Body of pancreas (tissue), 4 donors: ENCODE results near the gene STIMATE. TPM values are rescaled to one million over a fixed set of nuclear protein-coding genes. Genes with fewer than 3 reads are reported as not detected.

ENCODE experiments used
- ATAC-seq: fragments of 150-250 bp; one replicate; pipeline ENCODE4 v1.9.1; 2016
- DNase-seq, 4 donors: peaks; one replicate each; pipeline ENCODE4 v3.0.0-alpha.2; 2019
- H3K27ac ChIP-seq, 4 donors: fragments of 200-600 bp; sonication (generic); 1 replicate in 3 of 4; 2 replicates in 1 of 4; pipeline versions ENCODE4 v1.5.1 to v1.6.1; 2016 to 2019; ENCODE audit warnings: mild to moderate bottlenecking in 1 of 4, mixed read lengths in 1 of 4, moderate library complexity in 1 of 4
- H3K27me3 ChIP-seq, 2 donors: fragments of 200-600 bp; sonication (generic); one replicate each; pipeline ENCODE4 v1.6.0; 2016; ENCODE audit warnings: mild to moderate bottlenecking in 1 of 2
- H3K36me3 ChIP-seq, 2 donors: fragments of 200-600 bp; sonication (generic); replicated peaks in 1 of 2; 2 replicates each; pipeline ENCODE4 v1.5.1; 2016; ENCODE audit warnings: low read depth in 2 of 2; ENCODE audit not compliant: insufficient read depth in 1 of 2
- H3K4me1 ChIP-seq: fragments of 200-600 bp; sonication (generic); one replicate; pipeline ENCODE4 v1.6.0; 2016
- H3K4me3 ChIP-seq, 2 donors: fragments of 200-600 bp; sonication (generic); 1 replicate in 1 of 2; 2 replicates in 1 of 2; pipeline ENCODE4 v1.5.1; 2016 to 2019
- H3K9me3 ChIP-seq, 3 donors: fragments of 200-600 bp; sonication (generic); 1 replicate in 2 of 3; 2 replicates in 1 of 3; pipeline ENCODE4 v1.5.1; 2016
- CTCF ChIP-seq, 7 experiments: fragments of 450-650 bp in 4 of 7; fragments of 200-600 bp in 3 of 7; sonication (generic) in 3 of 7; IDR thresholded peaks; one replicate each; pipeline ENCODE4 v1.5.1; 2016 to 2019; ENCODE audit warnings: antibody characterized with exemption in 7 of 7
- POLR2A ChIP-seq, 3 donors: fragments of 450-650 bp; IDR thresholded peaks; one replicate each; pipeline ENCODE4 v1.6.1; 2016; ENCODE audit warnings: antibody characterized with exemption in 3 of 3, mild to moderate bottlenecking in 2 of 3
- WGBS, 2 donors: methylation state at CpG; one replicate each; pipeline ENCODE4 v1.1.5; 2017; 5-methylcytosine and 5-hydroxymethylcytosine counted together
- intact Hi-C: fragments of 100-400 bp; cut with DNase I; formaldehyde crosslinking; loops from one replicate; pipeline ENCODE4 v1.15.1; 2023
- total RNA-seq, 2 donors: library from RNA; depleted of rRNA; stranded (reverse); fragments of >200 nt; gene quantifications; one replicate each; pipeline ENCODE4 v1.1.0, GENCODE V29; 2016

The STIMATE gene
- total RNA-seq, 2 donors from 2014 or later, result 13.0 to 63.0 TPM

DNA sequence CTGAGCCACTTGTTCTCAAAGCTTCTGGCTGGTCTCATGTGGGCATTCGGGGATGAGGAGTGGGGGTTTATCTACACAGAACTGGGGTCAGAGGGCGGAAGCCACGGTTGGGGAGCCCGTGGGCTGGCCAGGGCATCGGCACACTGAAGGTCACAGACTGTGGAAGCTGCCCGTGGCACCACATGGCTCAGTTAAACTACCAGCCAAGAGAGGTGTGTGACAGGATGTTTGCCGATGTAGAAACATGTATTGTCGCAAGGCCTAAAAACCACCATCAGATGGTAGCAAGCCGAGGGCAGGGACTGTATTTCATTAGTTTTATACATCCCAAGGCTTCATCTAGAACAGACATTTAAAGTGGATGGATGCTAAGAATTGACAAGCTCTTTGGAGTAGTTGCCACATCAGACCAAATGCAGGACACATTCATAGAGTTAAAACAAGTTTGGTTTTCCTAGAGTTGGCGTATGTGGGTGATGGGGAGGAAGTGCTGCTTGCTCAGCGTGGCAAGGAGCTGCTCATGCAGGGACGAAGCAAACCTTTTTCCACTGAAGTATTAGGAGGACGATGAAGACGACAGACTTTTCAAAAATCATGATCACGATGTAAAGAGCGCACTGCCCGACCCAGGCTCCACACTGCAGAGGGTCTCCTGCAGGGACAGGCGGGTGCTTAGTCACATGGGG, 52.9 kb downstream of the STIMATE start:
- DNase-seq, result peak in 1 of 4 donors; percentile 36
- WGBS, 2 donors, result 66 to 68% methylated on average over 18 of the region's 18 CpGs
- Histone ChIP-seq H3K4me3 (no peak overlapping the region), H3K9me3 (no peaks in the 10 kb centered on the region), H3K27ac (peak overlapping the region in 2 of 4 donors; percentile 3 to 10), H3K4me1 (peaks cover 12% of the 10 kb centered on the region), H3K36me3 (peaks cover 0 to 4% of the 10 kb centered on the region in 2 donors), H3K27me3 (no peaks in the 10 kb centered on the region)
- intact Hi-C loops, result no loop called here
- no peak for TF ChIP-seq POLR2A (IDR thresholded peaks at IDR 0.05)
- no peak for TF ChIP-seq CTCF (IDR thresholded peaks at IDR 0.05)
- no peak for ATAC-seq

- Histone ChIP-seq H3K36me3 (peaks cover 0 to 4% of the 10 kb centered on the region in 2 donors), H3K4me1 (peaks cover 12% of the 10 kb centered on the region), H3K27ac (no peak overlapping the region), H3K9me3 (no peaks in the 10 kb centered on the region), H3K4me3 (no peak overlapping the region), H3K27me3 (no peaks in the 10 kb centered on the region)
- intact Hi-C loops, result no loop called here
- ATAC-seq (no peak), DNase-seq (no peak)
- 96 to 100% methylated on average over 2 of the region's 2 CpGs for WGBS, 2 donors
- no peak for TF ChIP-seq POLR2A (IDR thresholded peaks at IDR 0.05)
- TF ChIP-seq CTCF (IDR thresholded peaks at IDR 0.05), result no peak
These were observed 53.5 kb downstream of the STIMATE start for GRCh38 chr3:52843881-52844280.

DNA sequence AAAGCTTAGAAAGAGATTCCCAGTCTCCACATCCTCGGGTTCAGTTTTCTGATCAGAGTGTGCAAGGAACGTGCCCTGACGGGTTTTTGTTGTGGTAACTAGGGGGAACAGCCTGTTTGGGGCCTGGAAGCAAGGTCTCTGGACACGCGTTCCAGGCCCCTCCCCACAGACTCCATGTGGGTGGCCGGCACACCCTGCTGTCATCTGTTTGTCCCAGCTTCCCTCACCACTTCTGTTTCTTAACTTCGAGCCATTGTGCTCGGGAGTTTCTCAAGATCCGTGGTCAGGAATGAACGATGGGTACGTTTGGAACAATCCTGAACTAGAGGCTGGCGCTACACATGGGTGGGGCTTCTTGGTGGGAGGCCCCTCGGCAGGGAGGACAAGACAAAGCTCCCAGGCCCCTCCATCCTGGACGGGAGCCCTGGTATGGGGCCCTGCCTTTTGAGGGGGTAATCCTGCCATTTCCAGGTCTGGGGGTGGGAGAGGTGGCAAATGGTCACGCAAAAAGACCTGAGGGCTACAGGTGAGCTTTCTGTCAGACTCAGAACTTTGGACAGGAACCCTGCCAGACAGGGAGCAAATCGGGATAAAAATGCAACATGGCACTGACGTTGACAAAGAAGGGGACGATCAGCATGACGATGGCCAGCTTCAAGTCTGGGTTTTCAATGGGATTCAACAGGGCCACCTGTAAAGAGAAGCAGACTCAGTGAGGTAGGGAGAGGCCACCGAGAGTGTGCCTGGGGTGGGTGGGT, 54.1 kb downstream of the STIMATE start:
- 80 to 87% methylated on average over 20 of the region's 20 CpGs for WGBS, 2 donors
- ATAC-seq, result no peak

DNA sequence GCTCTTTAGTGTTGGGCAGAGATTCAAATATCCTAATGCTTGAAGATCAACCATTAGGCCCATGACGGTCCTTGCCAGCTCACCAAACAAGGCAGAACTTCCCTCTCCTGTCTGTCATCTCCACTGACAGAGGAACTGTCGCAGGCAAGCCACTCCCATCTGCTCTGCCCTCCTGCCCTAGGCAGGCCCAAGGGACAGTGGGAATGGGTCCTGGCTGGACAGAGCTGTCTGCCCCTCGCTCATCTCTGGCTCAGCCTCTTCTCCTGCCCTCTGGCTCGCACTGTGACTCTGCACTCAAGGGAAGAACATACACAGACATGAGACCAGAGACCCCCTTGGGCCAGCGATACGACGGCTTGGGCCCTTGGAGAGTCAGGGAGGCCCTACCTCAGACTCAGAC, 54.9 kb downstream of the STIMATE start:
- H3K4me3 ChIP-seq, result no peak overlapping the region
- H3K36me3 ChIP-seq, result peaks cover 0 to 3% of the 10 kb centered on the region in 2 donors
- intact Hi-C loops, result no loop called here
- DNase-seq (no peak), ATAC-seq (no peak)
- H3K4me1 ChIP-seq, result peaks cover 17% of the 10 kb centered on the region
- no peak overlapping the region for H3K27ac ChIP-seq
- H3K27me3 ChIP-seq, result no peaks in the 10 kb centered on the region
- no peaks in the 10 kb centered on the region for H3K9me3 ChIP-seq
- WGBS, 2 donors, result 69 to 75% methylated on average over 7 of the region's 7 CpGs
- TF ChIP-seq CTCF (IDR thresholded peaks at IDR 0.05) (no peak), POLR2A (IDR thresholded peaks at IDR 0.05) (no peak)

More for the DNA sequence above, 54.1 kb downstream of the STIMATE start:
- DNase-seq, result no peak
- Histone ChIP-seq H3K4me3 (no peak overlapping the region), H3K9me3 (no peaks in the 10 kb centered on the region), H3K27me3 (no peaks in the 10 kb centered on the region), H3K4me1 (peaks cover 12% of the 10 kb centered on the region), H3K27ac (no peak overlapping the region), H3K36me3 (peaks cover 0 to 3% of the 10 kb centered on the region in 2 donors)
- intact Hi-C loops, result no loop called here
- TF ChIP-seq POLR2A (IDR thresholded peaks at IDR 0.05) (no peak), CTCF (IDR thresholded peaks at IDR 0.05) (no peak)
